MM.1S (cell line): ENCODE measurements around the gene PHF23.

ENCODE experiments used
- DNase-seq: peaks from one replicate; pipeline ENCODE4 v3.0.0-alpha.2; 2015
- H2AFZ ChIP-seq: fragments of 300-600 bp; sonication (generic); 2 replicates; pipeline ENCODE4 v1.6.0; 2016; ENCODE audit warnings: antibody characterized with exemption, low read length
- H3F3A ChIP-seq: fragments of 300-600 bp; sonication (generic); 2 replicates; pipeline ENCODE4 v1.6.1; 2016; ENCODE audit warnings: mild to moderate bottlenecking, antibody characterized with exemption, low read length, moderate library complexity, mixed read lengths; ENCODE audit not compliant: insufficient read depth
- H3K27ac ChIP-seq: fragments of 300-600 bp; sonication (generic); 2 replicates; pipeline ENCODE4 v1.5.1; 2016; ENCODE audit warnings: mild to moderate bottlenecking, low read length
- H3K27me3 ChIP-seq: fragments of 300-600 bp; sonication (generic); replicated peaks from 2 replicates; pipeline ENCODE4 v1.6.0; 2016; ENCODE audit warnings: low read length; ENCODE audit not compliant: insufficient read depth
- H3K36me3 ChIP-seq: fragments of 300-600 bp; sonication (generic); replicated peaks from 2 replicates; pipeline ENCODE4 v1.6.1; 2016; ENCODE audit warnings: mild to moderate bottlenecking, low read length, mixed read lengths; ENCODE audit not compliant: insufficient read depth
- H3K4me1 ChIP-seq: fragments of 300-600 bp; sonication (generic); 2 replicates; pipeline ENCODE4 v1.6.1; 2016; ENCODE audit warnings: low read length, mixed read lengths
- H3K4me2 ChIP-seq: fragments of 300-600 bp; sonication (generic); 2 replicates; pipeline ENCODE4 v1.6.0; 2016; ENCODE audit warnings: low read depth, low read length
- H3K4me3 ChIP-seq: fragments of 300-600 bp; sonication (generic); 2 replicates; pipeline ENCODE4 v1.5.1; 2016; ENCODE audit warnings: low read length, mixed read lengths
- H3K79me2 ChIP-seq: fragments of 300-600 bp; sonication (generic); 2 replicates; pipeline ENCODE4 v1.6.1; 2016; ENCODE audit warnings: mixed run types, low read length, mixed read lengths
- H3K9ac ChIP-seq: fragments of 300-600 bp; sonication (generic); 2 replicates; pipeline ENCODE4 v1.6.1; 2016; ENCODE audit warnings: low read length, mixed read lengths
- H3K9me2 ChIP-seq: fragments of 300-600 bp; sonication (generic); replicated peaks from 2 replicates; pipeline ENCODE4 v1.6.1; 2016; ENCODE audit warnings: mild to moderate bottlenecking, low read length, mixed read lengths; ENCODE audit not compliant: insufficient read depth
- H3K9me3 ChIP-seq: fragments of 300-600 bp; sonication (generic); replicated peaks from 2 replicates; pipeline ENCODE4 v1.6.1; 2016; ENCODE audit warnings: mild to moderate bottlenecking, low read length, mixed read lengths; ENCODE audit not compliant: insufficient read depth
- H4K20me1 ChIP-seq: fragments of 300-600 bp; sonication (generic); 2 replicates; pipeline ENCODE4 v1.6.1; 2016; ENCODE audit warnings: mild to moderate bottlenecking, low read length, moderate library complexity, mixed read lengths; ENCODE audit not compliant: insufficient read depth
- CTCF ChIP-seq: fragments of 300-600 bp; sonication (generic); IDR thresholded peaks from 2 replicates; pipeline ENCODE4 v1.5.1; 2016; ENCODE audit warnings: antibody characterized with exemption, low read length, mixed read lengths
- EZH2 ChIP-seq: fragments of 300-600 bp; sonication (generic); optimal IDR thresholded peaks from 2 replicates; pipeline ENCODE3; 2017; ENCODE audit warnings: low read depth, mild to moderate bottlenecking, antibody characterized with exemption, low read length, mixed read lengths
- EZH2phosphoT487 ChIP-seq: fragments of 300-600 bp; sonication (generic); IDR thresholded peaks from 2 replicates; pipeline ENCODE4 v1.6.1; 2018; ENCODE audit warnings: antibody characterized with exemption, low read length

PHF23 gene

GRCh38 chr17:7256766-7257456 lies 17.7 kb upstream of the PHF23 start:
- Histone ChIP-seq H3K4me3 (no peak overlapping the region), H4K20me1 (no peaks in the 10 kb centered on the region), H2AFZ (no peak overlapping the region), H3K9me3 (no peaks in the 10 kb centered on the region), H3K36me3 (0 out of 2 replicates have a peak, but pooled peaks cover 4% of the 10 kb centered on the region), H3K9me2 (no peaks in the 10 kb centered on the region), H3K4me2 (no peak overlapping the region), H3K9ac (no peak overlapping the region), H3K27me3 (peaks cover 14% of the 10 kb centered on the region), H3K4me1 (peaks cover 5% of the 10 kb centered on the region), H3F3A (peaks cover 6% of the 10 kb centered on the region), H3K27ac (no peak overlapping the region), H3K79me2 (peaks cover 11% of the 10 kb centered on the region)
- TF ChIP-seq EZH2phosphoT487 = no peak
- TF ChIP-seq CTCF = no peak
- no peak for TF ChIP-seq EZH2
- no peak for DNase-seq

- Histone ChIP-seq H3K27me3 (no peaks in the 10 kb centered on the region), H3K4me1 (peaks cover 13% of the 10 kb centered on the region), H3K4me2 (no peak overlapping the region), H3K9ac (no peak overlapping the region), H2AFZ (no peak overlapping the region), H3K9me2 (no peaks in the 10 kb centered on the region), H3K36me3 (0 out of 2 replicates have a peak, but pooled peaks cover 4% of the 10 kb centered on the region), H3K4me3 (no peak overlapping the region), H3K79me2 (peaks cover 30% of the 10 kb centered on the region), H3K9me3 (no peaks in the 10 kb centered on the region), H3F3A (peaks cover 6% of the 10 kb centered on the region), H4K20me1 (no peaks in the 10 kb centered on the region), H3K27ac (no peak overlapping the region)
- TF ChIP-seq CTCF (no peak), EZH2 (no peak), EZH2phosphoT487 (no peak)
- no peak for DNase-seq
Observed at GRCh38 chr17:7254511-7254910, 15.3 kb upstream of the PHF23 start.

- DNase-seq = no peak
- no peak overlapping the region for H2AFZ ChIP-seq
- peak overlapping the region; percentile 99; the same call in 1 of the 2 replicates for H3K27ac ChIP-seq
- H3K36me3 ChIP-seq = 0 out of 2 replicates have a peak, but pooled peaks cover 4% of the 10 kb centered on the region
- peak overlapping the region; percentile 81 for H3K4me2 ChIP-seq
- no peaks in the 10 kb centered on the region for H4K20me1 ChIP-seq
- peak overlapping the region; percentile 99; the same call in 1 of the 2 replicates for H3K9ac ChIP-seq
- H3K27me3 ChIP-seq = no peaks in the 10 kb centered on the region
- H3F3A ChIP-seq = peaks cover 6% of the 10 kb centered on the region
- H3K4me3 ChIP-seq = peak overlapping the region; percentile 71
- H3K4me1 ChIP-seq = peaks cover 18% of the 10 kb centered on the region
- H3K79me2 ChIP-seq = peaks cover 44% of the 10 kb centered on the region
- no peaks in the 10 kb centered on the region for H3K9me2 ChIP-seq
- no peak for TF ChIP-seq EZH2phosphoT487
- TF ChIP-seq EZH2 = no peak
- TF ChIP-seq CTCF = no peak
- H3K9me3 ChIP-seq = no peaks in the 10 kb centered on the region
Observed at GRCh38 chr17:7253082-7253481, 13.8 kb upstream of the PHF23 start.
